Stimulated activated CD4-positive, alpha-beta T cell treated with anti-CD3 and anti-CD28 coated beads, TNF-alpha, amount 100 ng/mL, for 1 hour (primary cell): Measurements from ENCODE around the gene PI4KA.
A peak's percentile ranks its signal among the peaks of the same experiment; 100 is the strongest.
"Not testable (repeated sequence)": the region's sequence is repeated elsewhere in the genome, so short reads cannot be mapped to it uniquely, and the experiment has no call there.

Source experiments
- DNase-seq, 3 donors: peaks; one replicate each; pipeline ENCODE4 v3.0.0-alpha.2; 2020; ENCODE audit warnings: low read depth in 3 of 3, low spot score in 1 of 3

The PI4KA gene

GRCh38 chr22:20728523-20729190, 130.0 kb downstream of the PI4KA start:
- DNase-seq = no peak

DNA sequence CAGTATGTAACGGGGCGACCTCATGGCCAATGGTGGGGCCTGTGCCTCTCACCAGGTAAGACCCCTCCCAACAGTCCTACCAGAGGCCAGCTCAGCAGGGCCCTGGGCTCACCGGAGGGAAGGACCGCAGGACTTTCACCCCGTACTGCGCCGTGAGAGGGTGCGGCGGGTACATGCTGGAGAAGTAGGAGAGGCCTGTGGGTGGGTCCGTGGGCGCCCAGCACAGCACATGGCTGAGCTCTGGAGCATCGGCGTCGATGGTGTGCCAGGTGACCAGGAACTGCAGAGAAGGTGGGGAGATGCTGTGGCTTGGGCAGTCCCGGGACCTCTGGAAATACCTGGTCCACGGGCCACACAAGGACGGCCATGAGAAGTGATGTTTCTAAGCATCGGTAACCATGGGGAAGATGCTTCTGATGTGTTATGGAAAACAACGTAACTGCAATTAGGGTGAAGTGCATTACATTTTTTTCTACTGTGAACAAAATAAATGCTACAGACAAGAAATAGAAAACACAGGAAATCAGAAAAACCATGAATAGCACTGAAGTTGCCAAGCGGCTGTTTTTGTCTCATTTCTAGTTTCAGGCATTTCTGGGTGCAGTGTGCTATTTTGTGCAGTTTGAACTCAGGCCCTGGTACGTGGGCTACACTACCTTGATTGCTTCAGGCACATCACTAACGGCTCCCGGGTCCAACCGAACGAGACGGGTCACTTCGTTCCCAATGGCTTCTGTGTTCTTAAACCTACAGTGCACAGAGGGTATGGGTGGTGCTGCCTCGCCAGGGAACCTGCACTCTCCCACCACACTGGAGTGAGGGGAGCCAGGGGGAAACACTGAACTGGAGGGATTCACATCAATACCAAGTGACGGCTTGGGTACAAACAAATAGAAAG, 131.2 kb downstream of the PI4KA start:
- DNase-seq = no peak

- DNase-seq = no peak
Measured at GRCh38 chr22:20725987-20726558, 132.5 kb downstream of the PI4KA start.

DNA sequence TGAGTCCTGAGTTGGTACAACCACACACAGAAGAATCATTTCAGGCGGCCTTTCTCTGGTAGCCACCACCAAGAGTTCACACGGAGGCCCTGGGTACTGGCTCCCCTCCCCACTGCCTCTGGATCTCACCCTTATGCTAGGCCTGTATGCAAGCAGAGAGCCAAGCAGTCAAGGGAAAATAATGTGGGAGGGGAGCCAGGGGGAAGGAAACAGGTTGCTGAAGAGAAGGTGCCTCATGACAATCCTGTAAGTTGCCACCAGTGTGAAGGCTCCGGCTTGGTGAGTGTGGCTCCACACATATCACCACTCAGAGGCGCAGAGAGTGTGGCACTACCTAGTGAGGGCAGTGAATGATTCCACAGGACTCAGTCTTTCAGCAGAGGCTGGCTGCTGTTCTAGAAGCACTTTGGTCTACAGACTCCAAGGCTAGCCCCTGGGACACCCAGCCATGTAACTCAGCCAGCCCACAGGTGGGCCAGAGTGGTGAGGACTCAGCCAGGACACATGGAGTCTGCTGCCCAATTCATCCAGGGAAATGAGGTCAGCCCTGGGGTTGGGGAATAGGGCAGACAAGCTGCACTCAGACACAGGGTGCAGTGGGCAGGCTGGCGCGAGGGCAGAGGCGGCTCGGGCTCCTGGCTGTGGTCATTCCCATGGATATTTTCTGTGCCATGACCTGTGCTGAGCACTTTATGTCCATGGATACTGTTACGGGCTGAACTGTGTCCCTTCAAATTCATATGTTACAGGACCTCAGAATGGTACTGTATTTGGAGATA, 133.7 kb downstream of the PI4KA start:
- DNase-seq = no peak

DNA sequence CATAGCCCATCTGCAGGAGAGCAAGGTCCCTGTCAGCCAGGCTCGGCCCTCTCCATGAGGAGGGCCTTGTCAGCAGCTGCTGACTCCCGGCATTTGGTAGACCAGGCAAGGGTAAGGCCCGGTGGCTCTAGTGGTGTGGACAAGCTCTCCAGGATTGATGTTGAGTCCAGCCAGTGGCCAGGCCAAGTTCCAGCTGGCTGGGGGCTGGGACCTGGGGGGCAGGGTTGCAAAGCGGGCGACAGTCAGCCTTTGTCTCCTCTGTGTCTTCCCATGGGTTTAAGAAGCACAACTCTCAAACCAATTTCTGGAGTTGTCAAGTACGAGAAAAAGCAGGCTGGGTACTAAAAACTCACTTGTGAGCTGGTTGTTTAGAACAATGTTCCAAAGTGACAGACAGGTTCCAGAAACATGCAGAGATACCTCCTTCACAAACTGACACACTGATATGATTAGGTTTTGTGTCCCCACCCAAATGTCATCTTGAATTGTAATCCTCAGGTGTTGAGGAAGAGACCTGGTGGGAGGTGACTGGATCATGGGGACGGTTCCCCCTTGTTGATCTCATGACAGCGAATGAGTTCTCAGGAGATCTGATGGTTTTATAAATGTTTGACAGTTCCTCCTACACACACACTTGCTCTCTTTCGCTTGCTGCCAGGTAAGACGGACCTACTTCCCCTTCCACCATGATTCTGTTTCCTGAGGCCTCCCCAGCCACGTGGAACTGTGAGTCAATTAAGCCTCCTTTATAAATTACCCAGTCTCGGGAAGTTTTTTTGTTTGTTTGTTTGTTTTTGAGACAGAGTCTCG, 137.0 kb downstream of the PI4KA start:
- no peak for DNase-seq

DNA sequence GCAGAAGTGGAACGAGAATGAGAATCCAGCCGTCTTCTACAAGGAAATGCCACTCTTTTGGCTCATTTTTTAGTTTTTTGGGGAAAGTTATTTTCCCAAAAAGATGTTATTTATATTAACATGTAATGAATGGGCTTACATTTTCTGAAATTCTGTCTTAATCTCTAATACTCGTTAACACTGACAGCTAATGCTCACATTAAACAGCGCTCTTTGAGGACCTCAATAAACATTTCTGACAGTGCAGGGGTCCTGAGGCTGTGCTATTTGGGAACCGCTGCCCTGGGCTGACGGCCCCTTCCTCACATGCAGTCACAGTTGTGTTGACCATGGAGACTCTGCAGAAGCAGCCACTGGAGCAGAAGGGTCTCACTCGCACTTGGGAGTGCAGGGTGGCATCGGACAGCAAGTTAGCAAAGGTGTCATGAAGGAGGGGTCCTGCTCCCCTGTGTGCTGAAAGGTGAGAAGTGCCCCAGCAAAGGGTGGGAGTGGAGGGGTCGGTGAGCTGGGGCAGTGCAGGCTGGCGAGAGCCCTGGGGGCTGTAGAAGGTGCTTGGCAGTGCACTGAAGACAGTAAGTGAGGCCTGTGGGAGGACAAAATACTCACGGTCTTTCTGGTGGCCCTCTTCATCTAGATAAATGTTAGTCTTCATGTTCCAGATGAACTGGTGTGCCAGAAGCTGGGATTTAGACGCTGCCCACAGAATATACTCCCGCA, 137.8 kb downstream of the PI4KA start:
- no peak for DNase-seq

GRCh38 chr22:20718727-20719126, 139.9 kb downstream of the PI4KA start:
- DNase-seq = not testable (repeated sequence)

- not testable (repeated sequence) for DNase-seq
Measured at GRCh38 chr22:20717981-20718380, 140.6 kb downstream of the PI4KA start.

DNA sequence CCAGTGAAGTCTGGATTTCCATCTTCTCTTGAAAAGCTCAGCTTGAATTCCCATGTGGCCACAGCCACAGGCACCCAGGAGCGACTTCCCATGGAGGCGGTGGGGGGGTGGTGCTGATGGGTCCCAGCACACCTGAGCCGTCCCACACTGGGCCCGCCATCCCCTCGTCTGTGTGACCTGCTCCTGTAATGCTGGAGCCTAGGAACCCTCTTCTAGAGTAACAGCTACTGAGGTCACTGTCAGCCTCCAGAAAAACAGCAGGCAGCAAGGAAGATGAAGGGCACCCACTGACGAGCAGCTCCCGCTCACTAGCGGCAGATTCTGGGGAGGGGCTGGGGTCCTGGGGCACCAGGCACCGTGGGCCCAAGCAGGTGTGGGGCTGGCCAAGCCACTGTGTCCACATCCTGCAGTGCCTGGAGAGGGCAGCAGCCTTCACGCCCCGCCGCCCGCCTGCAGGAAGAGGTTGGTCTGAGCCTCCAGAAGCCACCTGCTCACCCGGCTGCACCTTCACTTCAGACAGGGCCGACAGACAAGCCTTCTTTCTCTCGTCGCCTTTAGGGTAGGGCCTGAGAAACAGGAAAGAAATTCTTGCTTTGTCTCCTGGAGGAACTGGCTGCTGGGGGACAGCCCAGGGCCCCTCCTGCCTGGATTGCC, 141.3 kb downstream of the PI4KA start:
- not testable (repeated sequence) for DNase-seq

- DNase-seq = not testable (repeated sequence)
Measured at GRCh38 chr22:20713116-20713515, 145.5 kb downstream of the PI4KA start.

- DNase-seq = not testable (repeated sequence)
Measured at GRCh38 chr22:20709966-20710365, 148.6 kb downstream of the PI4KA start.

- not testable (repeated sequence) for DNase-seq
Measured at GRCh38 chr22:20707549-20708118, 151.0 kb downstream of the PI4KA start.

DNA sequence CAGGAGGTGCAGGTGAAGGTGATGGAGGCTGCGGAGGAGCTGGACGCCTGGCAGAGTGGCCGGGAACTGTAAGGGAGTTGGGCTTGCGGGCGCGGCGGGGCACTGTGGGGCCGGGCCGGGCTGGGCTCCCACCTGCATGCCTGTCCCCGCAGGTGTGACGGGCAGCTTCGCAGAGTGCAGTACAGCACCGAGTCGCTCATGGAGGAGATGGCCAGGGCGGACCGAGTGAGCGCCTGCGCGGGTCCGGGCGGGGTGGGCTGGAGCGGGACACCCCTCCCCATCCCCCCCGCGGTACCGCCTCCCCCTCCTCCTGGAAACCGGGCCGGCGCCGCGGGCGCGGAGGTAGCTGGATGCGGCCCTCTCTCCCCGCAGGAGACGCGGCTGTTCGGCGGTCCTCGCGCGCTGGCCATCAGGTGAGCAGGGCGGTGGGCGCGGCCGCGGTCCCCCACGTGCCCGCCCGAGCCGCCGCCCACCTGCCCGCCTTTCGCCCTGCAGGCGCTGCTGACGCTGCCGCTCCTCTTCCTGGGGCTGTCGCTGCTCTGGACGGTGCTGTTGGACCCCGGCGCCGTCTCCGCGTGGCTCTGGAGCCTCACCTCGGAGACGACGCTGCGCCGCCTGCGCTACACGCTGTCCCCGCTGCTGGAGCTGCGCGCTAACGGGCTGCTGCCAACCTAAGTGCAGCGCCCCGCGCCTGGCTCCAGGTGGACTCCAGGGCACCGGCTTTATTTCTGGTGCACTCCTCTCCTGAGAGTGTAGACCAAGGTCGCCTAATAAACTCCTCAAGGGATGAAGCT, 154.6 kb downstream of the PI4KA start:
- not testable (repeated sequence) for DNase-seq

- not testable (repeated sequence) for DNase-seq
Measured at GRCh38 chr22:20703414-20703806, 155.2 kb downstream of the PI4KA start.

DNA sequence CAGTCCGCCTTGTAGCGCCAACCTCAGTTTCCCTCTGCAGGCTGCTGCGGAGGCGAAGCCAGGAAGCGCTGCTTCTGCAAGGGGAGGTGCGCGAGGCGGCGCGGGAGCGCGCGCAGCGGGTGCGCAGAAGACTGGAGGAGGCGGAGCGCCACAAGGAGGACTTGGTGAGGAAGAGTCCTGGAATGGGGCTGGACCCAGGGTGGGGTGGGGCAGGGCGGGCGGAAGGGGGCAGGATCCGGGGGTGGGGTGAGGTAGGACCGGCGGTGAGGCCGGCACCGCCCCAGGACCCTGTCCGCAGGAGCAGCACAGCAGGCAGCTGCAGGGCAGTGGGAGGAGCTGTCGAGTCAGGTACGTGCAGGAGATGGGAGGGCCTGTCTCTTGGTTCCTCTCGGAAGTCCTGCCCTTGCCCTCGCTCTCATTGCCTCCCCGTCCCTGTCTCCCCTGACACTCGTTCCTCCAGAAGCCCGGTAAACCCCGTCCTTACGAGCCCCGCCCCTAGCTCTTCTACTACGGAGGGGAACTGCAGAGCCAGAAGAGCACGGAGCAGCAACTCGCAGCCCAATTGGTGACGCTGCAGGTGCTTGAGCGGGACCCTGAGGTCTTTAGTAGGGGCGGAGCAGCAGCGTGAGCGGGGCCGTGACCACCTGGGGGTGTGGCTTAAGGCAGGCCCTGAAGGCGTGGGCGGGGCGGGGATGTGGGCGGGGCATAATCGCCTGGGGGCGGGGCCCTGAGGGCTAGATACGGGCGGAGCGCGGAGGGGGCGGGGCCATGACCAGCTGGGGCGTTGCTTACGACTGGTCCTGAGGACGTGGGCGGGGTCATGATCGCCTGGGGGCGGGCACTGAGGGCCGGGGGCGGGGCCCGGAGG, 155.8 kb downstream of the PI4KA start:
- DNase-seq = peak; percentile 94 to 99 (median 97)

- not testable (repeated sequence) for DNase-seq
Measured at GRCh38 chr22:20702175-20702545, 156.5 kb downstream of the PI4KA start.

- not testable (repeated sequence) for DNase-seq
Measured at GRCh38 chr22:20701680-20702136, 156.9 kb downstream of the PI4KA start.
